ENCODE measurements around the gene SUN3. TPM values are rescaled to one million over a fixed set of nuclear protein-coding genes. Genes with fewer than 3 reads are reported as not detected.

SUN3 gene
- total and polyA plus RNA-seq, 11 donors: not detected

- H3K27me3 ChIP-seq: no peaks in the 10 kb centered on the region
- no peak overlapping the region for H3K27ac ChIP-seq
- no peaks in the 10 kb centered on the region for H3K9me3 ChIP-seq
- 79 to 88% (median 80%) methylated on average over 6 of the region's 6 CpGs for WGBS, 4 donors
- DNase-seq (no peak), ATAC-seq (no peak)
- intact Hi-C loops (cut with DNase I): no loop called here
- TF ChIP-seq POLR2A (IDR thresholded peaks at IDR 0.05): no peak
- TF ChIP-seq CTCF (IDR thresholded peaks at IDR 0.05): no peak
- peaks cover 0 to 57% (median 36%) of the 10 kb centered on the region in 9 donors for H3K36me3 ChIP-seq
- no peak overlapping the region for H3K4me3 ChIP-seq
- H3K4me1 ChIP-seq: peaks cover 0 to 13% (median 0%) of the 10 kb centered on the region in 12 donors
Observed at GRCh38 chr7:47957156-47957555, 71.8 kb downstream of the SUN3 start.

GRCh38 chr7:47956220-47956619 lies 72.7 kb downstream of the SUN3 start:
- TF ChIP-seq POLR2A (IDR thresholded peaks at IDR 0.05) (no peak), CTCF (IDR thresholded peaks at IDR 0.05) (no peak)
- DNase-seq: no peak
- WGBS, 4 donors: 74 to 86% (median 78%) methylated on average over 6 of the region's 6 CpGs
- Histone ChIP-seq H3K36me3 (peaks cover 0 to 47% (median 28%) of the 10 kb centered on the region in 9 donors), H3K4me3 (no peak overlapping the region), H3K27ac (no peak overlapping the region), H3K4me1 (peaks cover 0 to 16% (median 0%) of the 10 kb centered on the region in 12 donors), H3K27me3 (no peaks in the 10 kb centered on the region), H3K9me3 (no peaks in the 10 kb centered on the region)
- ATAC-seq: no peak
- intact Hi-C loops (cut with DNase I): no loop called here

- Histone ChIP-seq H3K4me3 (no peak overlapping the region), H3K4me1 (peaks cover 0 to 30% (median 11%) of the 10 kb centered on the region in 12 donors), H3K27me3 (no peaks in the 10 kb centered on the region), H3K9me3 (no peaks in the 10 kb centered on the region), H3K27ac (no peak overlapping the region), H3K36me3 (peaks cover 0 to 40% (median 22%) of the 10 kb centered on the region in 9 donors)
- ATAC-seq: no peak
- DNase-seq: no peak
- intact Hi-C loops (cut with DNase I): no loop called here
- 88 to 94% (median 91%) methylated on average over 4 of the region's 4 CpGs for WGBS, 4 donors
- no peak for TF ChIP-seq POLR2A (IDR thresholded peaks at IDR 0.05)
- TF ChIP-seq CTCF (IDR thresholded peaks at IDR 0.05): no peak
Observed at GRCh38 chr7:47954231-47954911, 74.5 kb downstream of the SUN3 start.

- WGBS, 4 donors: 67 to 96% (median 85%) methylated on average over 4 of the region's 4 CpGs
- Histone ChIP-seq H3K9me3 (no peaks in the 10 kb centered on the region), H3K27ac (no peak overlapping the region), H3K36me3 (peaks cover 0 to 40% (median 22%) of the 10 kb centered on the region in 9 donors), H3K27me3 (no peaks in the 10 kb centered on the region), H3K4me3 (no peak overlapping the region), H3K4me1 (peaks cover 0 to 33% (median 14%) of the 10 kb centered on the region in 12 donors)
- ATAC-seq: no peak
- intact Hi-C loops (cut with DNase I): no loop called here
- DNase-seq: no peak
- TF ChIP-seq CTCF (IDR thresholded peaks at IDR 0.05) (no peak), POLR2A (IDR thresholded peaks at IDR 0.05) (no peak)
Observed at GRCh38 chr7:47953822-47954221, 75.1 kb downstream of the SUN3 start.

Data from heart left ventricle (tissue), 16 donors.